ENCODE measurements around the gene PTPRD.

The PTPRD gene

GRCh38 chr9:8960254-8960653 is 1652.5 kb downstream of the PTPRD start:
- Histone ChIP-seq H2AFZ (ENCODE audit: low read depth) (no peak overlapping the region), H3K27ac (no peak overlapping the region), H3K9ac (no peak overlapping the region), H4K20me1 (ENCODE audit: insufficient read depth) (no peaks in the 10 kb centered on the region), H3K27me3 (ENCODE audit: insufficient read depth, low read depth) (no peaks in the 10 kb centered on the region), H3K79me2 (ENCODE audit: insufficient read depth, low read depth) (no peaks in the 10 kb centered on the region), H3K4me2 (no peak overlapping the region), H3K36me3 (ENCODE audit: insufficient read depth) (no peaks in the 10 kb centered on the region), H3K4me3 (IDR thresholded peaks at IDR 0.05; ENCODE audit: insufficient read depth, low read depth, low read length) (no peak overlapping the region), H3K4me1 (ENCODE audit: low read depth, poor library complexity, severe bottlenecking) (peaks cover 9% of the 10 kb centered on the region)
- TF ChIP-seq, protein P1, sequence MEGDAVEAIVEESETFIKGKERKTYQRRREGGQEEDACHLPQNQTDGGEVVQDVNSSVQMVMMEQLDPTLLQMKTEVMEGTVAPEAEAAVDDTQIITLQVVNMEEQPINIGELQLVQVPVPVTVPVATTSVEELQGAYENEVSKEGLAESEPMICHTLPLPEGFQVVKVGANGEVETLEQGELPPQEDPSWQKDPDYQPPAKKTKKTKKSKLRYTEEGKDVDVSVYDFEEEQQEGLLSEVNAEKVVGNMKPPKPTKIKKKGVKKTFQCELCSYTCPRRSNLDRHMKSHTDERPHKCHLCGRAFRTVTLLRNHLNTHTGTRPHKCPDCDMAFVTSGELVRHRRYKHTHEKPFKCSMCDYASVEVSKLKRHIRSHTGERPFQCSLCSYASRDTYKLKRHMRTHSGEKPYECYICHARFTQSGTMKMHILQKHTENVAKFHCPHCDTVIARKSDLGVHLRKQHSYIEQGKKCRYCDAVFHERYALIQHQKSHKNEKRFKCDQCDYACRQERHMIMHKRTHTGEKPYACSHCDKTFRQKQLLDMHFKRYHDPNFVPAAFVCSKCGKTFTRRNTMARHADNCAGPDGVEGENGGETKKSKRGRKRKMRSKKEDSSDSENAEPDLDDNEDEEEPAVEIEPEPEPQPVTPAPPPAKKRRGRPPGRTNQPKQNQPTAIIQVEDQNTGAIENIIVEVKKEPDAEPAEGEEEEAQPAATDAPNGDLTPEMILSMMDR (conservative IDR thresholded peaks at IDR 0.05; ENCODE audit: low read depth, low read length) = no peak

DNA sequence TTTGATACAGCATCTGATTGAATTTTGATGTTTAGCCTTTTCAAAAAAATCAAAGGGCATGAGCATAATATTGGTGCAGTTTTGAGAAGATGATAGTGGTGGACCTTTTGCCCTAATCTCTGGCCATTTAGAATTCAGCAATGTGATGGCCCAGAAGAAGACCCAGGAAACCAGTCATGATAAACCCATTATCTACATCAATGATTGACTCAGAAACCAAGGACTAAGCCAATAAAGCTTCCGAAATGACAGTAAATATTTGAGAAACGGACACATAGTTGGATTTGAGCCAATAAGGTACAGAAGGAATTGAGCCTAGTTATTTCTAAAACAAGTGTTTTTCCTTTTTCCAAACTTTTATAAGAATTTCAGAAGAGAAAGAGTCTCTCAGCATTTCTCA is 1654.4 kb downstream of the PTPRD start:
- no peak overlapping the region for H3K4me2 ChIP-seq
- H3K9ac ChIP-seq = no peak overlapping the region
- TF ChIP-seq, protein P1 (conservative IDR thresholded peaks at IDR 0.05; ENCODE audit: low read depth, low read length) = no peak
- H3K4me3 ChIP-seq (IDR thresholded peaks at IDR 0.05; ENCODE audit: insufficient read depth, low read depth, low read length) = no peak overlapping the region
- no peaks in the 10 kb centered on the region for H3K27me3 ChIP-seq (ENCODE audit: insufficient read depth, low read depth)
- H4K20me1 ChIP-seq (ENCODE audit: insufficient read depth) = no peaks in the 10 kb centered on the region
- peaks cover 9% of the 10 kb centered on the region for H3K4me1 ChIP-seq (ENCODE audit: low read depth, poor library complexity, severe bottlenecking)
- H2AFZ ChIP-seq (ENCODE audit: low read depth) = no peak overlapping the region
- H3K36me3 ChIP-seq (ENCODE audit: insufficient read depth) = no peaks in the 10 kb centered on the region
- H3K27ac ChIP-seq = no peak overlapping the region
- H3K79me2 ChIP-seq (ENCODE audit: insufficient read depth, low read depth) = no peaks in the 10 kb centered on the region

DNA sequence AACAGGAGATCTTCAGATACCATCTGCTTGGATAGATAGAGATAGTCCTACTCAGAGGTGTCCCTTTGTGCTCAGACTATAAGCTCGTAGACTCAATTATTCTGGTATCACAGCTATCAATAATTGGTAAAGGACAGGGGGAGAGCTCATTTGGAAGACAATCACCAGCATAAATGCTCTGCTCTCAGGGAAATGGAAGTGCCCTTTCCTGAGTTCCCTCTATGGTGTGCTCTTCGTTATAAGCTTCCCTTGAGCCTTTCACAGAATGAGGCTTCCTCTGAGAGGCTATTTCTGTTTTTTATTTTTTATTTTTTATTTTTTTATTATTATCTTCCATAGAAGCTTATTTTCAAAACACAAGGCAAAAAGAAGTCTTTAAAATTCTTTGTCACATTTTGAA is 1657.5 kb downstream of the PTPRD start:
- Histone ChIP-seq H2AFZ (ENCODE audit: low read depth) (no peak overlapping the region), H3K4me3 (IDR thresholded peaks at IDR 0.05; ENCODE audit: insufficient read depth, low read depth, low read length) (no peak overlapping the region), H3K79me2 (ENCODE audit: insufficient read depth, low read depth) (no peaks in the 10 kb centered on the region), H3K36me3 (ENCODE audit: insufficient read depth) (no peaks in the 10 kb centered on the region), H3K9ac (no peak overlapping the region), H3K27ac (no peak overlapping the region), H4K20me1 (ENCODE audit: insufficient read depth) (no peaks in the 10 kb centered on the region), H3K4me1 (ENCODE audit: low read depth, poor library complexity, severe bottlenecking) (peaks cover 9% of the 10 kb centered on the region), H3K4me2 (no peak overlapping the region), H3K27me3 (ENCODE audit: insufficient read depth, low read depth) (no peaks in the 10 kb centered on the region)
- TF ChIP-seq, protein P1 (conservative IDR thresholded peaks at IDR 0.05; ENCODE audit: low read depth, low read length) = no peak

- no peaks in the 10 kb centered on the region for H3K36me3 ChIP-seq (ENCODE audit: insufficient read depth)
- no peak overlapping the region for H2AFZ ChIP-seq (ENCODE audit: low read depth)
Observed at GRCh38 chr9:8946461-8946860, 1666.3 kb downstream of the PTPRD start.

More at GRCh38 chr9:8946461-8946860, 1666.3 kb downstream of the PTPRD start:
- H3K4me2 ChIP-seq = no peak overlapping the region
- TF ChIP-seq, protein P1 (conservative IDR thresholded peaks at IDR 0.05; ENCODE audit: low read depth, low read length) = no peak
- no peak overlapping the region for H3K9ac ChIP-seq
- no peaks in the 10 kb centered on the region for H3K4me1 ChIP-seq (ENCODE audit: low read depth, poor library complexity, severe bottlenecking)
- no peak overlapping the region for H3K27ac ChIP-seq
- no peaks in the 10 kb centered on the region for H4K20me1 ChIP-seq (ENCODE audit: insufficient read depth)
- H3K4me3 ChIP-seq (IDR thresholded peaks at IDR 0.05; ENCODE audit: insufficient read depth, low read depth, low read length) = no peak overlapping the region
- H3K27me3 ChIP-seq (ENCODE audit: insufficient read depth, low read depth) = no peaks in the 10 kb centered on the region
- no peaks in the 10 kb centered on the region for H3K79me2 ChIP-seq (ENCODE audit: insufficient read depth, low read depth)

Data from KMS-11 (cell line).